K562 (cell line): ENCODE measurements around the gene UGT1A6. TPM values are rescaled to one million over a fixed set of nuclear protein-coding genes. Genes with fewer than 3 reads are reported as not detected.

Experiments used
- ATAC-seq: fragments of 200-7000 bp; cut with Tn5 transposase; 3 replicates; pipeline ENCODE4 v1.9.1; 2020; ENCODE audit warnings: moderate library complexity
- BruUV-seq: library from RNA; stranded (reverse); fragments of 400-500 nt; replicated peaks from 2 replicates; lab custom pipeline; 2021; lab: Mats Ljungman, UMichigan
- CTCF ChIA-PET: fragments of 300-600 bp; formaldehyde crosslinking; extraction: SDS; loops from one replicate; lab custom pipeline; 2021; ENCODE audit warnings: low intra/inter-chr PET ratio; lab: Yijun Ruan, JAX
- POLR2A ChIA-PET: fragments of 300-600, 350-650 bp; sonication (Branson Sonifier 250); formaldehyde crosslinking; extraction: SDS; loops from one replicate; lab custom pipeline; 2021; ENCODE audit warnings: antibody characterized with exemption, inconsistent platforms; lab: Yijun Ruan, JAX
- DNase-seq, 4 experiments: peaks; one replicate each; pipeline versions ENCODE4 v3.0.0 to v3.0.0-alpha.2; 2011 to 2018; ENCODE audit warnings: low spot score in 3 of 4, mixed read lengths in 3 of 4; ENCODE audit errors: extremely low read depth in 1 of 4
- FAIRE-seq: peaks from 2 replicates; lab custom pipeline; 2011; peaks lifted over from hg19 to GRCh38; lab: Jason Lieb, UNC
- H2AFZ ChIP-seq: 2 replicates; pipeline ENCODE4 v1.6.0; 2011; ENCODE audit warnings: low read depth, low read length, control low read depth, inconsistent platforms
- H3K27ac ChIP-seq: fragments of 200-600 bp; 3 replicates; pipeline ENCODE4 v1.8.0; 2011; ENCODE audit warnings: low read depth, mild to moderate bottlenecking, control low read depth, inconsistent platforms, low read length, moderate library complexity, mixed read lengths; ENCODE audit errors: extremely low read depth
- H3K27me3 ChIP-seq, 2 experiments: fragments of 300-600 bp in 1 of 2; 2 replicates in 1 of 2; 3 replicates in 1 of 2; pipeline versions ENCODE4 v1.6.0 to v1.8.0; 2011; ENCODE audit warnings: inconsistent platforms in 2 of 2, low read length in 2 of 2, mild to moderate bottlenecking in 1 of 2, mixed read lengths in 1 of 2, moderate library complexity in 1 of 2; ENCODE audit not compliant: control insufficient read depth in 2 of 2, insufficient read depth in 2 of 2
- H3K36me3 ChIP-seq: fragments of 300-600 bp; 3 replicates; pipeline ENCODE4 v1.8.0; 2011; ENCODE audit warnings: mild to moderate bottlenecking, low read length, inconsistent platforms; ENCODE audit not compliant: control insufficient read depth, insufficient read depth
- H3K4me1 ChIP-seq, 2 experiments: fragments of 200-600 bp in 1 of 2; replicated peaks in 1 of 2; 2 replicates in 1 of 2; 3 replicates in 1 of 2; pipeline versions ENCODE4 v1.5.1 to v1.8.0; 2011; ENCODE audit warnings: inconsistent platforms in 2 of 2, low read length in 2 of 2, mild to moderate bottlenecking in 1 of 2, mixed read lengths in 1 of 2, moderate library complexity in 1 of 2; ENCODE audit not compliant: control insufficient read depth in 2 of 2, insufficient read depth in 2 of 2
- H3K4me2 ChIP-seq: 2 replicates; pipeline ENCODE4 v1.6.1; 2011; ENCODE audit warnings: low read length, control low read depth, inconsistent platforms, mixed read lengths; ENCODE audit not compliant: insufficient read depth
- H3K4me3 ChIP-seq: fragments of 200-600 bp; sonication (generic), shearing (Covaris generic); 2 replicates; pipeline ENCODE4 v1.5.1; 2016; ENCODE audit warnings: control low read depth, inconsistent platforms
- H3K79me2 ChIP-seq: fragments of 200-600 bp; 3 replicates; pipeline ENCODE4 v1.8.0; 2011; ENCODE audit warnings: low read length, inconsistent platforms; ENCODE audit not compliant: control insufficient read depth, insufficient read depth
- H3K9ac ChIP-seq, 2 experiments: 2 replicates each; pipeline versions ENCODE4 v1.6.0 to v1.6.1; 2011; ENCODE audit warnings: low read depth in 2 of 2, low read length in 2 of 2, control low read depth in 1 of 2, inconsistent platforms in 1 of 2, mild to moderate bottlenecking in 1 of 2, mixed read lengths in 1 of 2; ENCODE audit not compliant: insufficient read depth in 1 of 2
- H3K9me1 ChIP-seq: one replicate; pipeline ENCODE4 v1.6.0; 2011; ENCODE audit warnings: inconsistent platforms, mild to moderate bottlenecking, low read length, moderate library complexity; ENCODE audit not compliant: control insufficient read depth, insufficient read depth
- H3K9me3 ChIP-seq: replicated peaks from 2 replicates; pipeline ENCODE4 v1.5.1; 2011; ENCODE audit warnings: low read depth, low read length, inconsistent platforms; ENCODE audit not compliant: control insufficient read depth, insufficient read depth
- H4K20me1 ChIP-seq: replicated peaks from 2 replicates; pipeline ENCODE4 v1.6.1; 2011; ENCODE audit warnings: low read length, inconsistent platforms, mixed read lengths; ENCODE audit not compliant: control insufficient read depth, insufficient read depth
- CCNT2 ChIP-seq: IDR thresholded peaks from 2 replicates; pipeline ENCODE4 v1.6.1; 2011; ENCODE audit warnings: borderline replicate concordance, low read depth, mild to moderate bottlenecking, moderate library complexity, mixed read lengths, low read length; ENCODE audit not compliant: insufficient read length; ENCODE audit errors: extremely low read depth
- CHD1 ChIP-seq: fragments of 200-600 bp; sonication (generic); IDR thresholded peaks from one replicate; pipeline ENCODE4 v1.6.1; 2012; ENCODE audit warnings: mild to moderate bottlenecking, moderate library complexity, low read length, inconsistent platforms
- DMBX1 ChIP-seq: fragments of 250-450 bp; sonication (Bioruptor Pico); IDR thresholded peaks from 2 replicates; pipeline ENCODE4 v1.8.0; 2022; ENCODE audit warnings: inconsistent platforms, mild to moderate bottlenecking, moderate library complexity, borderline replicate concordance
- FOXA3 ChIP-seq, 2 experiments: fragments of 450-650 bp in 1 of 2; sonication (generic) in 1 of 2; formaldehyde crosslinking; IDR thresholded peaks in 1 of 2; conservative IDR thresholded peaks in 1 of 2; 2 replicates each; pipeline versions ENCODE4 v1.4.0 to v1.8.0; 2020 to 2022; ENCODE audit warnings: mild to moderate bottlenecking in 2 of 2, missing genetic modification reagents in 1 of 2
- MEIS2 ChIP-seq: fragments of 450-650 bp; IDR thresholded peaks from 2 replicates; pipeline ENCODE4 v1.6.1; 2014; ENCODE audit warnings: mild to moderate bottlenecking; ENCODE audit not compliant: partially characterized antibody
- MYBL2 ChIP-seq, 2 experiments: fragments of 450-650 bp in 1 of 2; sonication (generic) in 1 of 2; formaldehyde crosslinking in 1 of 2; IDR thresholded peaks; 2 replicates each; pipeline versions ENCODE4 v1.6.1 to v1.8.1; 2017 to 2022; ENCODE audit warnings: borderline replicate concordance in 1 of 2, inconsistent platforms in 1 of 2, low read depth in 1 of 2, mild to moderate bottlenecking in 1 of 2, missing genetic modification reagents in 1 of 2, moderate library complexity in 1 of 2
- OTX1 ChIP-seq: fragments of 450-650 bp; formaldehyde crosslinking; IDR thresholded peaks from 2 replicates; pipeline ENCODE4 v1.4.0; 2022; ENCODE audit warnings: mild to moderate bottlenecking
- POLR2G ChIP-seq: fragments of 200-400 bp; formaldehyde crosslinking; IDR thresholded peaks from 2 replicates; pipeline ENCODE4 v1.6.1; 2017; ENCODE audit warnings: low read depth, mild to moderate bottlenecking, antibody characterized with exemption, low read length, moderate library complexity
- ZFP1 ChIP-seq: fragments of 450-650 bp; formaldehyde crosslinking; IDR thresholded peaks from 2 replicates; pipeline ENCODE4 v1.4.0; 2020; ENCODE audit warnings: mild to moderate bottlenecking, mixed read lengths
- ZNF253 ChIP-seq: fragments of 250-450 bp; sonication (Bioruptor Pico); conservative IDR thresholded peaks from 2 replicates; pipeline ENCODE4 v1.6.1; 2021; ENCODE audit warnings: mild to moderate bottlenecking
- ZNF589 ChIP-seq: fragments of 200-800 bp; sonication (Bioruptor generic); IDR thresholded peaks from 2 replicates; pipeline ENCODE4 v1.6.1; 2016; ENCODE audit warnings: low read depth, missing genetic modification characterization, missing compliant biosample characterization
- ZNF644 ChIP-seq: fragments of 200-800 bp; sonication (Bioruptor generic); IDR thresholded peaks from 2 replicates; pipeline ENCODE4 v1.6.1; 2016; ENCODE audit warnings: low read depth, missing genetic modification characterization, missing compliant biosample characterization
- ZNF77 ChIP-seq: fragments of 250-450 bp; sonication (Bioruptor Pico); IDR thresholded peaks from 2 replicates; pipeline ENCODE4 v1.5.0; 2020
- WGBS: fragments of 100-300 bp; shearing (Covaris generic); methylation state at CpG from one replicate; pipeline ENCODE4 v1.1.6; 2016; ENCODE audit warnings: low coverage, mixed read lengths; ENCODE audit not compliant: insufficient coverage; ENCODE audit errors: missing lambda C conversion rate; 5-methylcytosine and 5-hydroxymethylcytosine counted together
- in situ Hi-C: fragments of 300-500 bp; cut with MboI; formaldehyde crosslinking; loops from 4 replicates; pipeline ENCODE4 v1.15.0; 2018; ENCODE audit warnings: inconsistent platforms, mixed read lengths
- intact Hi-C: fragments of 100-400 bp; cut with micrococcal nuclease; formaldehyde crosslinking; loops from 2 replicates; pipeline ENCODE4 v1.14.2; 2022
- polyA plus RNA-seq, 8 experiments: library from polyadenylated mRNA; depleted of rRNA in 4 of 8; stranded (reverse) in 5 of 8; unstranded in 3 of 8; fragments of >200 nt; fragmentation: Nextera tagmentation in 2 of 8; fragmentation: Illumina TruSeq in 1 of 8; extraction: Ambion mirVana in 2 of 8; extraction: Trizol in 1 of 8; gene quantifications; 2 replicates each; pipeline versions ENCODE4 v1.2.1 to v1.2.3, GENCODE V29; 2011 to 2014; ENCODE audit warnings: inconsistent platforms in 1 of 8, missing spikeins in 1 of 8
- total RNA-seq, 7 experiments: library from RNA; depleted of rRNA in 6 of 7; stranded (reverse); fragments of >200 nt in 6 of 7; fragmentation: Illumina TruSeq in 2 of 7; extraction: Trizol in 2 of 7; gene quantifications; 2 replicates each; pipeline versions ENCODE4 v1.2.1 to v1.2.3, GENCODE V29; 2011 to 2021; ENCODE audit warnings: low replicate concordance in 1 of 7
- TF ChIP-seq, protein P1 (sequence below): fragments of 450-650 bp; IDR thresholded peaks from 2 replicates; pipeline ENCODE4 v1.6.1; 2017; ENCODE audit warnings: mild to moderate bottlenecking, moderate library complexity
- TF ChIP-seq, protein P2 (sequence below): fragments of 450-650 bp; IDR thresholded peaks from 2 replicates; pipeline ENCODE4 v1.6.1; 2016; ENCODE audit warnings: mild to moderate bottlenecking
- TF ChIP-seq, protein P3 (sequence below): sonication (generic); formaldehyde crosslinking; IDR thresholded peaks from 2 replicates; pipeline ENCODE4 v1.8.0; 2022; ENCODE audit warnings: missing genetic modification reagents, mild to moderate bottlenecking, borderline replicate concordance

The UGT1A6 gene
- total and polyA plus RNA-seq, 9 of the 15 experiments (the other 6 are each of a cell fraction or from before 2014, with no cell fraction given), result not detected

DNA sequence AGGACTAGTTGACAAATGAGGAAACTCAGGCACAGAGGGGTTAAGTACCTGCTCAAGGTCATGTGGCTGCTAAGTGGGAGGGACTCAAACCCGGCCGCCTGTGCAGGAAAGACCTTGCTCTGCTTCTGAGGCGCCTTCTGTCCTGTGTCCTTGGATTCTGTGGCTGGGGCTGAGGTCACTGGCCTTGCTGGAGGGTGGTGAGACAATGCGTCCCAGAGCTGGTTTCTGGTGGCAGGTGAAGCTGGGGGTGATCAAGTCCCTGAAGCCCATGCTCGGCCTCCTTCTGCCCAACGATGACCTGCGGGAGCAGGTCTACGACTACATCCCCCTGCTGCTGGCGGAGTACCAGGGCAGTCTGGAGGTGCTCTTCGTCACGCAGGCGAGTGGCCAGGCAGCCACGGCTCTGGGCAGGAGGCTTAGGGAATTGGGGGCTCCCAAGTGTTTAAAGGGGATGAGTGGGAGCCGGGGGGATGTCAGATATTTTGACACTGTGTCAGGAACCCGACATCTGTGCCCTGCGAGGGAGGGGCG is 101.5 kb downstream of the UGT1A6 start:
- no peaks in the 10 kb centered on the region; a peak in 1 of 5 replicates for H3K4me1 ChIP-seq
- no peak for TF ChIP-seq ZNF589 (CRISPR knock-in tag)
- TF ChIP-seq POLR2G, result no peak
- TF ChIP-seq CHD1, result no peak
- no peak for TF ChIP-seq ZFP1 (CRISPR knock-in tag)
- no peak for TF ChIP-seq FOXA3 (CRISPR knock-in tag; conservative IDR thresholded peaks at IDR 0.05 in 1 of 2, IDR thresholded peaks at IDR 0.05 in 1 of 2)
- TF ChIP-seq ZNF253 (CRISPR knock-in tag), result no peak
- TF ChIP-seq DMBX1, result no peak
- TF ChIP-seq, protein P1, sequence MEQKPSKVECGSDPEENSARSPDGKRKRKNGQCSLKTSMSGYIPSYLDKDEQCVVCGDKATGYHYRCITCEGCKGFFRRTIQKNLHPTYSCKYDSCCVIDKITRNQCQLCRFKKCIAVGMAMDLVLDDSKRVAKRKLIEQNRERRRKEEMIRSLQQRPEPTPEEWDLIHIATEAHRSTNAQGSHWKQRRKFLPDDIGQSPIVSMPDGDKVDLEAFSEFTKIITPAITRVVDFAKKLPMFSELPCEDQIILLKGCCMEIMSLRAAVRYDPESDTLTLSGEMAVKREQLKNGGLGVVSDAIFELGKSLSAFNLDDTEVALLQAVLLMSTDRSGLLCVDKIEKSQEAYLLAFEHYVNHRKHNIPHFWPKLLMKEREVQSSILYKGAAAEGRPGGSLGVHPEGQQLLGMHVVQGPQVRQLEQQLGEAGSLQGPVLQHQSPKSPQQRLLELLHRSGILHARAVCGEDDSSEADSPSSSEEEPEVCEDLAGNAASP, result no peak
- no peak for TF ChIP-seq CCNT2
- TF ChIP-seq, protein P2, sequence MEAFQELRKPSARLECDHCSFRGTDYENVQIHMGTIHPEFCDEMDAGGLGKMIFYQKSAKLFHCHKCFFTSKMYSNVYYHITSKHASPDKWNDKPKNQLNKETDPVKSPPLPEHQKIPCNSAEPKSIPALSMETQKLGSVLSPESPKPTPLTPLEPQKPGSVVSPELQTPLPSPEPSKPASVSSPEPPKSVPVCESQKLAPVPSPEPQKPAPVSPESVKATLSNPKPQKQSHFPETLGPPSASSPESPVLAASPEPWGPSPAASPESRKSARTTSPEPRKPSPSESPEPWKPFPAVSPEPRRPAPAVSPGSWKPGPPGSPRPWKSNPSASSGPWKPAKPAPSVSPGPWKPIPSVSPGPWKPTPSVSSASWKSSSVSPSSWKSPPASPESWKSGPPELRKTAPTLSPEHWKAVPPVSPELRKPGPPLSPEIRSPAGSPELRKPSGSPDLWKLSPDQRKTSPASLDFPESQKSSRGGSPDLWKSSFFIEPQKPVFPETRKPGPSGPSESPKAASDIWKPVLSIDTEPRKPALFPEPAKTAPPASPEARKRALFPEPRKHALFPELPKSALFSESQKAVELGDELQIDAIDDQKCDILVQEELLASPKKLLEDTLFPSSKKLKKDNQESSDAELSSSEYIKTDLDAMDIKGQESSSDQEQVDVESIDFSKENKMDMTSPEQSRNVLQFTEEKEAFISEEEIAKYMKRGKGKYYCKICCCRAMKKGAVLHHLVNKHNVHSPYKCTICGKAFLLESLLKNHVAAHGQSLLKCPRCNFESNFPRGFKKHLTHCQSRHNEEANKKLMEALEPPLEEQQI, result no peak
- TF ChIP-seq MYBL2 (IDR thresholded peaks at IDR 0.05; ENCODE audit: low read depth), result no peak
- TF ChIP-seq MYBL2 (CRISPR knock-in tag; IDR thresholded peaks at IDR 0.05; ENCODE audit: borderline replicate concordance), result no peak
- TF ChIP-seq ZNF77 (CRISPR knock-in tag), result no peak
- no peak for TF ChIP-seq OTX1
- TF ChIP-seq, protein P3, sequence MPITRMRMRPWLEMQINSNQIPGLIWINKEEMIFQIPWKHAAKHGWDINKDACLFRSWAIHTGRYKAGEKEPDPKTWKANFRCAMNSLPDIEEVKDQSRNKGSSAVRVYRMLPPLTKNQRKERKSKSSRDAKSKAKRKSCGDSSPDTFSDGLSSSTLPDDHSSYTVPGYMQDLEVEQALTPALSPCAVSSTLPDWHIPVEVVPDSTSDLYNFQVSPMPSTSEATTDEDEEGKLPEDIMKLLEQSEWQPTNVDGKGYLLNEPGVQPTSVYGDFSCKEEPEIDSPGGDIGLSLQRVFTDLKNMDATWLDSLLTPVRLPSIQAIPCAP (CRISPR knock-in tag), result no peak
- TF ChIP-seq ZNF644 (tag), result no peak
- no peak for TF ChIP-seq MEIS2

More for the DNA sequence above, 101.5 kb downstream of the UGT1A6 start:
- no peaks in the 10 kb centered on the region for H4K20me1 ChIP-seq
- ATAC-seq, result no peak
- 2% methylated on average over 13 of the region's 17 CpGs for WGBS
- no TSS peak for BruUV-seq
- H3K27me3 ChIP-seq, result peaks cover 0 to 42% of the 10 kb centered on the region in 2 experiments; a peak in 2 of 5 replicates
- no peaks in the 10 kb centered on the region for H3K36me3 ChIP-seq
- H3K4me2 ChIP-seq, result no peak overlapping the region
- in situ Hi-C loops, result no loop called here
- DNase-seq, result no peak
- no peaks in the 10 kb centered on the region for H3K9me3 ChIP-seq
- no peaks in the 10 kb centered on the region for H3K79me2 ChIP-seq
- H3K9me1 ChIP-seq, result no peaks in the 10 kb centered on the region
- H2AFZ ChIP-seq, result no peak overlapping the region
- FAIRE-seq, result no peak
- H3K27ac ChIP-seq, result no peak overlapping the region
- CTCF ChIA-PET, result no interaction called here
- POLR2A ChIA-PET, result interaction anchor here (0.8 kb wide), 1 partner anchor 14 kb away, joined by 3 read pairs; no protein-coding TSS in a partner anchor
- no peak overlapping the region for H3K9ac ChIP-seq
- intact Hi-C loops, result no loop called here
- H3K4me3 ChIP-seq, result no peak overlapping the region
